ENCODE data around the gene TAF5L.
"Not testable (repeated sequence)": the region's sequence is repeated elsewhere in the genome, so short reads cannot be mapped to it uniquely, and the experiment has no call there.

TAF5L gene

DNA sequence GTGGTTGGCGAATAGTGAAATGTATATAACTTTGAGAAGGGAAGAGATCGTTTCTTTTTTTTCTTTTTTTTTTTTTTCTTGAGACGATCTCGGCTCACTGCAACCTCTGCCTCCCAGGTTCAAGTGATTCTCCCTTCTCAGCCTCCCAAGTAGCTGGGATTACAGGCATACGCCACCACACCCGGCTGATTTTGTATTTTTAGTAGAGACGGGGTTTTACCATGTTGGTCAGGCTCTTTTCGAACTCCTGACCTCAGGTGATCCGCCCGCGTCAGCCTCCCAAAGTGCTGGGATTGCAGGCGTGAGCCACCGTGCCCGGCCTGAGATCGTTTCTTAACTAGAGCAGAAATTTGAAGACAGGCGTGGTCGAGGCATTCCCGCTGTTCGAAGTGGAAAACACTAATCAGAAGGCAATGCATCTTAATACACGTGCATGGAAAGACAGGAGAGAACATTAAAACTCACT is 66.6 kb downstream of the TAF5L start:
- H3K27me3 ChIP-seq (ENCODE audit: insufficient read depth, low read length); H2BK120ac ChIP-seq (ENCODE audit: insufficient read depth, low read length, poor library complexity); H3K14ac ChIP-seq (ENCODE audit: low read length); H3K23ac ChIP-seq (ENCODE audit: low read length); H3K9ac ChIP-seq (ENCODE audit: low read length); H3K9me3 ChIP-seq (ENCODE audit: insufficient read depth, low read depth, low read length); H2AK5ac ChIP-seq (ENCODE audit: low read length); H3K18ac ChIP-seq (ENCODE audit: low read length); H3K36me3 ChIP-seq (ENCODE audit: control insufficient read depth in 1 of 2, insufficient read depth in 2 of 2, low read length in 2 of 2); H2BK12ac ChIP-seq (ENCODE audit: low read length); H3K4ac ChIP-seq (ENCODE audit: low read depth, low read length); H3K79me2 ChIP-seq (ENCODE audit: control insufficient read depth, insufficient read depth, low read length, poor library complexity); H3K79me1 ChIP-seq (ENCODE audit: low read length): not testable (repeated sequence)
- H3K4me3 ChIP-seq (ENCODE audit: low read depth, low read length) = peak overlapping the region; percentile 69
- H3K27ac ChIP-seq (ENCODE audit: low read depth, low read length) = peak overlapping the region; percentile 51
- peaks cover 0 to 11% of the 10 kb centered on the region in 2 experiments for H3K4me1 ChIP-seq (ENCODE audit: control insufficient read depth in 1 of 2, insufficient read depth in 2 of 2, low read length in 2 of 2)
- peak overlapping the region; percentile 92 for H3K4me2 ChIP-seq (ENCODE audit: low read length)
- H4K91ac ChIP-seq (ENCODE audit: low read depth, low read length) = peak overlapping the region; percentile 64
- peak overlapping the region; percentile 81 for H4K8ac ChIP-seq (ENCODE audit: low read depth, low read length)
- peak overlapping the region; percentile 21 for H2BK5ac ChIP-seq (ENCODE audit: low read depth, low read length, poor library complexity)
- DNase-seq = peak; percentile 35 to 62
- WGBS (ENCODE audit: extremely low coverage, insufficient coverage, insufficient read length) = no CpG with 5 or more reads among the region's 20 CpGs
- H2AFZ ChIP-seq (ENCODE audit: insufficient read depth, low read length, poor library complexity) = peak overlapping the region; percentile 92
- H4K12ac ChIP-seq (ENCODE audit: low read depth, low read length) = peak overlapping the region; percentile 71

DNA sequence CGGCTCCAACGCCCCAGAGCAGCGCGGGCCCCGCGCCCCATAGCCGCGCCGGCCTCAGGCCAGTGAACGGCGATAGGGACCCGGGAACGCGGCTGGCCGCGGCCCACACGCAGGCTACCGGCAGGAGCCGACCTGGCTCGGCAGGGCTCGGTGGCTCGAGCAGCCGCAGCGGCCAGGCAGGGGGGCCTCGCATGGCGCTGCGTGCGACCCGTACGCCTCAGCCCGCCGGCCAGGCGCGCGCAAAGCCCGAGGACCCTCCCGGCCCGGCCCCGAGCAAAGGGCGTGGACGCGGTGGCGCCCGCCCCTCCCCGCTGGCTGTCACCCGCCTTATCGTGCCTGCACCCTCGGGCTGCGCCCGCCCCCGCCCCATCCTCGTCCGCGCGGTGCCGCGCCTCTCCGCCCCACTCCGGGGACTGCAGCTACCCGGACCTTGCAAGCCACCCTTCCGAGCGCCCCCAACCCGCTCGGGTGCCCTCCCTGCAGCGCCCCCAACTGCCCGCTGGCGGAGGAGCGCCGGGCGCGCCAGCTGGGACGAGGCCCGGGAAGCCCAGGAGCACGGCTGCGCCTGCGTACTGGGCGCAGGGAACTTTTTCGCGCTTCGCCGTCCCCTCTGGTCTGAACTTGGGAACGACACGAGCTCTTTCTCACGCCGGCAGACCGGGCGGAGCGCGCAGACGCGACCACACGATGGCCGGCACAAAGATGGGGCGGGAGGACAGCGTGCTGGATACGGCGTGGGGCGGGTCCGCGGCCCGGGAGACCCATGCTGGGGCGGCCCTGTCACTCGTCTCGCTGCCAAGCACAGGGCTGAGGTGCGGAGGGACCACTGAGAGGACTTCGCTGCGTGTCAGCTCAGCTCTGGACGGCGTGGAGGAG is 67.2 kb downstream of the TAF5L start, which contains the start of gene ABCB10:
Gene ABCB10 (minus strand): TSS at position 248 of the 876 bp plus-strand sequence. CDS start 55 bp downstream, at position 193.
- H3K4me3 ChIP-seq (ENCODE audit: low read depth, low read length) = peak within 1 kb of the TSS; percentile 97
- peaks cover 8% of the 10 kb centered on the region for H3K79me2 ChIP-seq (ENCODE audit: control insufficient read depth, insufficient read depth, low read length, poor library complexity)
- H2AFZ ChIP-seq (ENCODE audit: insufficient read depth, low read length, poor library complexity) = peak within 1 kb of the TSS; percentile 92
- H3K9ac ChIP-seq (ENCODE audit: low read length) = peak within 1 kb of the TSS; percentile 92
- H3K4me1 ChIP-seq (ENCODE audit: control insufficient read depth in 1 of 2, insufficient read depth in 2 of 2, low read length in 2 of 2) = peaks cover 0 to 10% of the 10 kb centered on the region in 2 experiments
- peak; percentile 98 to 99 for DNase-seq
- H3K14ac ChIP-seq (ENCODE audit: low read length) = peak within 1 kb of the TSS; percentile 96
- H3K36me3 ChIP-seq (ENCODE audit: control insufficient read depth in 1 of 2, insufficient read depth in 2 of 2, low read length in 2 of 2) = peaks cover 0 to 2% of the 10 kb centered on the region in 2 experiments
- peak within 1 kb of the TSS; percentile 91 for H3K27ac ChIP-seq (ENCODE audit: low read depth, low read length)
- H2BK120ac ChIP-seq (ENCODE audit: insufficient read depth, low read length, poor library complexity) = peak within 1 kb of the TSS; percentile 75
- peak within 1 kb of the TSS; percentile 90 for H4K8ac ChIP-seq (ENCODE audit: low read depth, low read length)
- H4K12ac ChIP-seq (ENCODE audit: low read depth, low read length) = peak within 1 kb of the TSS; percentile 93
- H3K23ac ChIP-seq (ENCODE audit: low read length) = no peak within 1 kb of the TSS
- peak within 1 kb of the TSS; percentile 72 for H3K4ac ChIP-seq (ENCODE audit: low read depth, low read length)
- peak within 1 kb of the TSS; percentile 87 for H4K91ac ChIP-seq (ENCODE audit: low read depth, low read length)
- peak within 1 kb of the TSS; percentile 94 for H3K18ac ChIP-seq (ENCODE audit: low read length)
- H2BK5ac ChIP-seq (ENCODE audit: low read depth, low read length, poor library complexity) = peak within 1 kb of the TSS; percentile 76
- H2BK12ac ChIP-seq (ENCODE audit: low read length) = no peak within 1 kb of the TSS
- H3K27me3 ChIP-seq (ENCODE audit: insufficient read depth, low read length) = no peaks in the 10 kb centered on the region
- H2AK5ac ChIP-seq (ENCODE audit: low read length) = no peak within 1 kb of the TSS
- peaks cover 10% of the 10 kb centered on the region for H3K79me1 ChIP-seq (ENCODE audit: low read length)
- H3K9me3 ChIP-seq (ENCODE audit: insufficient read depth, low read depth, low read length) = no peaks in the 10 kb centered on the region
- WGBS (ENCODE audit: extremely low coverage, insufficient coverage, insufficient read length) = no CpG with 5 or more reads among the region's 109 CpGs
- peak within 1 kb of the TSS; percentile 92 for H3K4me2 ChIP-seq (ENCODE audit: low read length)

DNA sequence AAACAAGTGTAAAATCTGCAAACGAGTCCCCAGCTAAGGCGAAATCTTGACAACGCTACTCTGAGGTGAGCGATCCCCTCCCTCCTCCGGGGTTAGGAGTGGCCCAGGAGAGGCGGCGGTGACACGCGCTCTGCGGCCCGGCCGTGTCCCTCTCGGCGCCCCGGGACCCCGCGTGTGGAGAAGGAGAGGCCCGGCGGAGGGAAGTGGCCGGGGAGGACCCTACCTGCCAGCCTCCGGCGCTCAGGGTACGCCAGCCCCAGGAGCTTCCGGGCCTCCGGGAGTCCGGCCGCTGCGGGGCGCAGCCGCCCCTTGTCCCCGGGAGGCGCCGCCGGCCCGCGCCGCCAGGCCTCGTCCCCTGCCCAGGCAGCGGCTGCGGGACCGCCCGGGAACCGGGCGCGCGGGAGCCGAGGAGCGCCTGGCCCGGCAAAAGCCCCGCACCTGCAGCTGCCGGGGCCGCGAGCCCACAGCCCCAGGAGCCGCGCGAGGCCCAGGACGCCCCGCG is 68.0 kb downstream of the TAF5L start:
- H2AK5ac ChIP-seq (ENCODE audit: low read length) = no peak overlapping the region
- peak overlapping the region; percentile 19 for H3K18ac ChIP-seq (ENCODE audit: low read length)
- peak overlapping the region; percentile 97 for H3K4me3 ChIP-seq (ENCODE audit: low read depth, low read length)
- no peaks in the 10 kb centered on the region for H3K9me3 ChIP-seq (ENCODE audit: insufficient read depth, low read depth, low read length)
- H4K8ac ChIP-seq (ENCODE audit: low read depth, low read length) = peak overlapping the region; percentile 90
- peaks cover 8% of the 10 kb centered on the region for H3K79me2 ChIP-seq (ENCODE audit: control insufficient read depth, insufficient read depth, low read length, poor library complexity)
- H3K27me3 ChIP-seq (ENCODE audit: insufficient read depth, low read length) = no peaks in the 10 kb centered on the region
- H3K4ac ChIP-seq (ENCODE audit: low read depth, low read length) = peak overlapping the region; percentile 0
- H3K4me2 ChIP-seq (ENCODE audit: low read length) = peak overlapping the region; percentile 92
- H2BK5ac ChIP-seq (ENCODE audit: low read depth, low read length, poor library complexity) = peak overlapping the region; percentile 76
- peak in 1 of 2 donors; percentile 39 for DNase-seq
- no peak overlapping the region for H4K12ac ChIP-seq (ENCODE audit: low read depth, low read length)
- no peak overlapping the region for H3K23ac ChIP-seq (ENCODE audit: low read length)
- H2BK120ac ChIP-seq (ENCODE audit: insufficient read depth, low read length, poor library complexity) = no peak overlapping the region
- H3K4me1 ChIP-seq (ENCODE audit: control insufficient read depth in 1 of 2, insufficient read depth in 2 of 2, low read length in 2 of 2) = peaks cover 0 to 4% of the 10 kb centered on the region in 2 experiments
- no CpG with 5 or more reads among the region's 59 CpGs for WGBS (ENCODE audit: extremely low coverage, insufficient coverage, insufficient read length)
- H4K91ac ChIP-seq (ENCODE audit: low read depth, low read length) = peak overlapping the region; percentile 87
- peak overlapping the region; percentile 91 for H3K27ac ChIP-seq (ENCODE audit: low read depth, low read length)
- H2BK12ac ChIP-seq (ENCODE audit: low read length) = no peak overlapping the region
- H3K9ac ChIP-seq (ENCODE audit: low read length) = peak overlapping the region; percentile 92
- peak overlapping the region; percentile 6 for H2AFZ ChIP-seq (ENCODE audit: insufficient read depth, low read length, poor library complexity)
- peak overlapping the region; percentile 96 for H3K14ac ChIP-seq (ENCODE audit: low read length)
- peaks cover 0 to 2% of the 10 kb centered on the region in 2 experiments for H3K36me3 ChIP-seq (ENCODE audit: control insufficient read depth in 1 of 2, insufficient read depth in 2 of 2, low read length in 2 of 2)
- H3K79me1 ChIP-seq (ENCODE audit: low read length) = peaks cover 10% of the 10 kb centered on the region

DNA sequence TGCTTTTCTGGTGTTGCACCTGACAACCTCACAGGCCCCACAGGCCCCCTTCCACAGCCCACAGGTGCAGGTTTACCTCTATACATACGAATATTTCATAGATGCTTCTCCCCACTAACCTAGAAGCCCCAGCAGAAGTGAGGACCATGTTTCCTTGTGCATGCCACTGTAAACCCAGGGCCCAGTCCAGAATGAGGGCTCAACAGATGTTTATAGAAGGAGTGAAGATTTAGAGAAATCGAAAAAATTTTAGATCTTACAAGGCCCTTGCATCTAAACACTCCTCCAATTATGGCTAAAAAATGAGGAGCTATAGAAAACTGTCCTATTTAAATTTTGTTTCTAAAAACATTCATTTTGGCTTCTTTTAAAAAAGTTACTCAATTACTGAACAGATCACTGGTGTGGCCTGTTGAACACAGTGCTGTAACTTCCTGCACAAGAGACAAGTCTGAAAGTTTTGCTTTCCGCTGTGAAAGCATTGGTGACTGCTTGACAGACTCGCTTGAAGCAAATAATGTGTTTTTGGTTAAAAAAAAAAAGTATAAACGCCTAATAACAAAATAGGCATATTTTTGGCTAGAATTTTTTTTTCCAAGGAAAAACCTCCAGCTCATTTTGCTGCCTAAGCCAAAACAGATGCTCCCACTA is 68.6 kb downstream of the TAF5L start:
- Histone ChIP-seq H3K4me3 (ENCODE audit: low read depth, low read length) (no peak overlapping the region), H3K79me1 (ENCODE audit: low read length) (peaks cover 10% of the 10 kb centered on the region), H4K12ac (ENCODE audit: low read depth, low read length) (no peak overlapping the region), H3K36me3 (ENCODE audit: control insufficient read depth in 1 of 2, insufficient read depth in 2 of 2, low read length in 2 of 2) (peaks cover 0 to 2% of the 10 kb centered on the region in 2 experiments), H2BK120ac (ENCODE audit: insufficient read depth, low read length, poor library complexity) (no peak overlapping the region), H3K4ac (ENCODE audit: low read depth, low read length) (peak overlapping the region; percentile 0), H2BK12ac (ENCODE audit: low read length) (no peak overlapping the region), H3K23ac (ENCODE audit: low read length) (no peak overlapping the region), H3K9ac (ENCODE audit: low read length) (peak overlapping the region; percentile 92), H3K4me1 (ENCODE audit: control insufficient read depth in 1 of 2, insufficient read depth in 2 of 2, low read length in 2 of 2) (peaks cover 0 to 3% of the 10 kb centered on the region in 2 experiments), H2AK5ac (ENCODE audit: low read length) (no peak overlapping the region), H3K27me3 (ENCODE audit: insufficient read depth, low read length) (no peaks in the 10 kb centered on the region), H3K18ac (ENCODE audit: low read length) (no peak overlapping the region), H3K4me2 (ENCODE audit: low read length) (peak overlapping the region; percentile 92), H3K79me2 (ENCODE audit: control insufficient read depth, insufficient read depth, low read length, poor library complexity) (peaks cover 8% of the 10 kb centered on the region), H3K9me3 (ENCODE audit: insufficient read depth, low read depth, low read length) (no peaks in the 10 kb centered on the region), H3K27ac (ENCODE audit: low read depth, low read length) (no peak overlapping the region), H2BK5ac (ENCODE audit: low read depth, low read length, poor library complexity) (no peak overlapping the region), H2AFZ (ENCODE audit: insufficient read depth, low read length, poor library complexity) (no peak overlapping the region), H4K91ac (ENCODE audit: low read depth, low read length) (no peak overlapping the region), H4K8ac (ENCODE audit: low read depth, low read length) (no peak overlapping the region), H3K14ac (ENCODE audit: low read length) (no peak overlapping the region)
- no peak for DNase-seq
- WGBS (ENCODE audit: extremely low coverage, insufficient coverage, insufficient read length) = no CpG with 5 or more reads among the region's 5 CpGs
